SU-DHL-6 (cell line): ENCODE data around the gene CERS6.

Source experiments
- H2AFZ ChIP-seq: fragments of 200-600 bp; sonication (generic); 2 replicates; pipeline ENCODE4 v1.6.1; 2014; ENCODE audit warnings: low read depth, mild to moderate bottlenecking, moderate library complexity, mixed read lengths, antibody characterized with exemption, low read length; ENCODE audit not compliant: severe bottlenecking
- H3F3A ChIP-seq: fragments of 200-600 bp; shearing (Covaris generic); 2 replicates; pipeline ENCODE4 v1.6.0; 2016; ENCODE audit warnings: antibody characterized with exemption, mild to moderate bottlenecking; ENCODE audit not compliant: insufficient read depth
- H3K27ac ChIP-seq: fragments of 200-600 bp; sonication (generic); 2 replicates; pipeline ENCODE4 v1.5.1; 2016; ENCODE audit warnings: low read depth, mild to moderate bottlenecking, low read length, moderate library complexity, mixed read lengths
- H3K27me3 ChIP-seq: fragments of 200-600 bp; sonication (generic), shearing (Covaris generic); 2 replicates; pipeline ENCODE4 v1.6.0; 2014; ENCODE audit warnings: mild to moderate bottlenecking, low read length
- H3K36me3 ChIP-seq: fragments of 200-600 bp; sonication (generic); 2 replicates; pipeline ENCODE4 v1.6.1; 2014; ENCODE audit warnings: mild to moderate bottlenecking, low read length, mixed read lengths
- H3K4me2 ChIP-seq: fragments of 300-600, 200-600 bp; shearing (Covaris generic), sonication (generic); 2 replicates; pipeline ENCODE4 v1.6.0; 2014; ENCODE audit warnings: low read length, low read depth, mild to moderate bottlenecking; ENCODE audit not compliant: poor library complexity, severe bottlenecking
- H3K4me3 ChIP-seq: fragments of 200-600 bp; sonication (generic); 2 replicates; pipeline ENCODE4 v1.5.1; 2014; ENCODE audit warnings: antibody characterized with exemption, low read length, mild to moderate bottlenecking, mixed read lengths; ENCODE audit not compliant: insufficient read depth, poor library complexity, severe bottlenecking
- H3K79me2 ChIP-seq: fragments of 200-600 bp; sonication (generic); 2 replicates; pipeline ENCODE4 v1.6.1; 2014; ENCODE audit warnings: mild to moderate bottlenecking, low read length, moderate library complexity; ENCODE audit not compliant: insufficient read depth
- H3K9ac ChIP-seq: fragments of 200-600 bp; sonication (generic); 2 replicates; pipeline ENCODE4 v1.7.0; 2014; ENCODE audit warnings: mild to moderate bottlenecking, low read length
- H3K9me2 ChIP-seq: fragments of 200-600 bp; sonication (generic); replicated peaks from 2 replicates; pipeline ENCODE4 v1.6.1; 2014; ENCODE audit warnings: low read length; ENCODE audit not compliant: insufficient read depth
- H3K9me3 ChIP-seq: fragments of 200-600 bp; sonication (generic); 2 replicates; pipeline ENCODE4 v1.6.1; 2014; ENCODE audit warnings: low read length, mixed read lengths; ENCODE audit not compliant: insufficient read depth
- H4K20me1 ChIP-seq: fragments of 200-600 bp; sonication (generic); 2 replicates; pipeline ENCODE4 v1.6.1; 2014; ENCODE audit warnings: low read depth, mild to moderate bottlenecking, antibody characterized with exemption, low read length, moderate library complexity, mixed read lengths
- EZH2phosphoT487 ChIP-seq: fragments of 200-600 bp; sonication (generic), shearing (Covaris generic); conservative IDR thresholded peaks from 2 replicates; pipeline ENCODE4 v1.6.1; 2018; ENCODE audit warnings: mild to moderate bottlenecking, antibody characterized with exemption, low read length, moderate library complexity, mixed read lengths
- TF ChIP-seq, protein P1 (sequence below): fragments of 200-600 bp; sonication (generic); IDR thresholded peaks from one replicate; pipeline ENCODE4 v1.5.1; 2017; ENCODE audit warnings: antibody characterized with exemption, mild to moderate bottlenecking, low read length, moderate library complexity; ENCODE audit not compliant: insufficient read depth, poor library complexity, severe bottlenecking

CERS6 gene

DNA sequence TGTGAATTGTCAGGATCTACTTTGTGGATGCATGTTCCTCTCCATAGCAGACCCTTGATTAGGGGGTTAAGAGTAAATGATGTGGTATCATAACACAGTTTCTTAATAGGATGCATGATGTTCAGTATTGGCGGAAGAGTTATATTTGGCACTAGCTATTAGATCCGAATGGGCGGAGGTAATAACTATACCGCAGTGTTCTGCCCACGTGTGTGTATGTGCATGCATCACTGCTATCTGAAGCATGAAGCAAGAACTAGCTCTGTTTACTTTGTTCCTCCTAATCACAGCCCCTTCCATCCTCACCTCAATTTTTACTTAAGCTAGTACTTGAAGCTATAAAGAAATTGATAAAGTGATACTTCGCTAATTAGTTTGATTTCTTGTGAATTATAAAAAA is 186.8 kb downstream of the CERS6 start:
- Histone ChIP-seq H4K20me1 (no peaks in the 10 kb centered on the region), H3K4me3 (no peak overlapping the region), H3K9me3 (no peaks in the 10 kb centered on the region), H3K9ac (no peak overlapping the region), H2AFZ (no peak overlapping the region), H3K4me2 (no peak overlapping the region), H3K36me3 (no peaks in the 10 kb centered on the region), H3K9me2 (no peaks in the 10 kb centered on the region), H3K27ac (no peak overlapping the region), H3K27me3 (no peaks in the 10 kb centered on the region), H3F3A (no peaks in the 10 kb centered on the region), H3K79me2 (no peaks in the 10 kb centered on the region)
- TF ChIP-seq EZH2phosphoT487: no peak
- TF ChIP-seq, protein P1, sequence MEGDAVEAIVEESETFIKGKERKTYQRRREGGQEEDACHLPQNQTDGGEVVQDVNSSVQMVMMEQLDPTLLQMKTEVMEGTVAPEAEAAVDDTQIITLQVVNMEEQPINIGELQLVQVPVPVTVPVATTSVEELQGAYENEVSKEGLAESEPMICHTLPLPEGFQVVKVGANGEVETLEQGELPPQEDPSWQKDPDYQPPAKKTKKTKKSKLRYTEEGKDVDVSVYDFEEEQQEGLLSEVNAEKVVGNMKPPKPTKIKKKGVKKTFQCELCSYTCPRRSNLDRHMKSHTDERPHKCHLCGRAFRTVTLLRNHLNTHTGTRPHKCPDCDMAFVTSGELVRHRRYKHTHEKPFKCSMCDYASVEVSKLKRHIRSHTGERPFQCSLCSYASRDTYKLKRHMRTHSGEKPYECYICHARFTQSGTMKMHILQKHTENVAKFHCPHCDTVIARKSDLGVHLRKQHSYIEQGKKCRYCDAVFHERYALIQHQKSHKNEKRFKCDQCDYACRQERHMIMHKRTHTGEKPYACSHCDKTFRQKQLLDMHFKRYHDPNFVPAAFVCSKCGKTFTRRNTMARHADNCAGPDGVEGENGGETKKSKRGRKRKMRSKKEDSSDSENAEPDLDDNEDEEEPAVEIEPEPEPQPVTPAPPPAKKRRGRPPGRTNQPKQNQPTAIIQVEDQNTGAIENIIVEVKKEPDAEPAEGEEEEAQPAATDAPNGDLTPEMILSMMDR: no peak

DNA sequence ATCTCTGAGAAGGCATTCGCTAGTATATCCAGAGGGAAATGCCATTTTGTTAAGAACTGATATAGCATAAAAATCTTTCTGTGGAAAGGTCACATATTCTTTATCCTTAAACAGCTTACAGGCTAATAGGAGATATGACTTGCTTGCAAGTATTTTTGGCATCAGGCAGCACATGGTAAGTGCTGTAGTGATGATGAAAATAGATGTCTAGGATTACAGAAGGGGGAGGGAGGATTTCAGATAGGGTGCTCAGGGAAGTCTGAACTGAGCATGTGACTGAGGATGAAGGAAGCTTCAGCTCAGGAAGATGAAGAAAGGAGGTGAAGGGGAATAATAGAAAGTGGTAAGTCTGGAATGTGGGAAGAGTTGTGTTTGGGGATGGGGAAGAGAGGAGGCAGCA is 187.9 kb downstream of the CERS6 start:
- Histone ChIP-seq H2AFZ (no peak overlapping the region), H3K79me2 (no peaks in the 10 kb centered on the region), H3K4me3 (no peak overlapping the region), H4K20me1 (no peaks in the 10 kb centered on the region), H3K9me3 (no peaks in the 10 kb centered on the region), H3K36me3 (no peaks in the 10 kb centered on the region), H3K9me2 (no peaks in the 10 kb centered on the region), H3K27me3 (no peaks in the 10 kb centered on the region), H3F3A (no peaks in the 10 kb centered on the region), H3K27ac (no peak overlapping the region), H3K4me2 (no peak overlapping the region), H3K9ac (no peak overlapping the region)
- no peak for TF ChIP-seq EZH2phosphoT487
- TF ChIP-seq, protein P1: no peak

DNA sequence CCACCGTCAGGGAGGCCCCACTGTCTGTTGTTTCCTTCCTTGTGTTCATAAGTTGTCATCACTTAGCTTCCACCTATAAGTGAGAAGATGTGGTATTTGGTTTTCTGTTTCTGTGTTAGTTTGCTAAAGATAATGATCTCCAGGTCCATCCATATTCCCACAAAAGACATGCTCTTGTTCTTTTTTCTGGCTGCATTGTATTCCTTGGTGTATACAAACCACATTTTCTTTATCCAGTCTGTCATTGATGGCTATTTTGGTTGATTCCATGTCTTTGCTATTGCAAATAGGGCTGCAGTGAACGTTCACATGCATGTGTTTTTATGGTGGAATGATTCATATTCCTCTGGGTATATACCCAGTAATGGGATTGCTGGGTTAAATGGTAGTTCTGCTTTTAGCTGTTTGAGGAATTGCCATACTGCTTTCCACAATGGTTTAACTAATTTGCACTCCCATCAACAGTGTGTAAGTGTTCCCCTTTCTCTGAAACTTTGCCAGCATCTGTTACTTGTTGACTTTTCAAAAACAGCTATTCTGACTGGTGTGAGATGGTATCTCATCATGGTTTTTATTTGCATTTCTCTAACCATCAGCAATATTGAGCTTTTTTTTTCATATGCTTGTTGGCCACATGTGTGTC is 189.7 kb downstream of the CERS6 start:
- Histone ChIP-seq H3K27me3 (no peaks in the 10 kb centered on the region), H2AFZ (no peak overlapping the region), H3K9ac (no peak overlapping the region), H3F3A (no peaks in the 10 kb centered on the region), H3K9me3 (no peaks in the 10 kb centered on the region), H3K9me2 (no peaks in the 10 kb centered on the region), H3K27ac (no peak overlapping the region), H3K79me2 (no peaks in the 10 kb centered on the region), H3K4me3 (no peak overlapping the region), H3K36me3 (no peaks in the 10 kb centered on the region), H3K4me2 (no peak overlapping the region), H4K20me1 (no peaks in the 10 kb centered on the region)
- no peak for TF ChIP-seq EZH2phosphoT487
- TF ChIP-seq, protein P1: no peak
